Neural cell (in vitro differentiated cells): Measurements from ENCODE around the gene STARD13. TPM values are rescaled to one million over a fixed set of nuclear protein-coding genes. Genes with fewer than 3 reads are reported as not detected.

Experiments used
- H2AFZ ChIP-seq: fragments of 200-600, 300-800 bp; sonication (generic), shearing (Covaris generic); 2 replicates; pipeline ENCODE4 v1.6.0; 2014; ENCODE audit warnings: low read depth, mild to moderate bottlenecking, antibody characterized with exemption, low read length, moderate library complexity
- H3F3A ChIP-seq: fragments of 200-600 bp; shearing (Covaris generic); 2 replicates; pipeline ENCODE4 v1.6.1; 2016; ENCODE audit warnings: mild to moderate bottlenecking, moderate library complexity, mixed read lengths, antibody characterized with exemption, low read length; ENCODE audit not compliant: insufficient read depth, poor library complexity, severe bottlenecking
- H3K27ac ChIP-seq: fragments of 200-600, 300-800 bp; sonication (generic), shearing (Covaris generic); 2 replicates; pipeline ENCODE4 v1.5.1; 2014; ENCODE audit warnings: mild to moderate bottlenecking, low read length, moderate library complexity
- H3K27me3 ChIP-seq: fragments of 300-800, 200-600 bp; sonication (generic), shearing (Covaris generic); 2 replicates; pipeline ENCODE4 v1.6.0; 2014; ENCODE audit warnings: mild to moderate bottlenecking, low read depth, low read length, moderate library complexity; ENCODE audit not compliant: insufficient read depth
- H3K36me3 ChIP-seq: fragments of 300-800, 200-600 bp; sonication (generic), shearing (Covaris generic); 2 replicates; pipeline ENCODE4 v1.5.1; 2014; ENCODE audit warnings: mild to moderate bottlenecking, antibody characterized with exemption, low read length, moderate library complexity; ENCODE audit not compliant: insufficient read depth
- H3K4me2 ChIP-seq: fragments of 300-800, 200-600 bp; sonication (generic), shearing (Covaris generic); 2 replicates; pipeline ENCODE4 v1.6.0; 2014; ENCODE audit warnings: mild to moderate bottlenecking, low read length
- H3K4me3 ChIP-seq: fragments of 300-800, 200-600 bp; sonication (generic), shearing (Covaris generic); 2 replicates; pipeline ENCODE4 v1.5.1; 2014; ENCODE audit warnings: mild to moderate bottlenecking, low read length, moderate library complexity
- H3K79me2 ChIP-seq: fragments of 200-600 bp; shearing (Covaris generic); replicated peaks from 2 replicates; pipeline ENCODE4 v1.6.0; 2014; ENCODE audit warnings: mild to moderate bottlenecking, low read length, moderate library complexity; ENCODE audit not compliant: insufficient read depth
- H3K9ac ChIP-seq: fragments of 300-800, 200-600 bp; sonication (generic), shearing (Covaris generic); 2 replicates; pipeline ENCODE4 v1.6.1; 2016; ENCODE audit warnings: mild to moderate bottlenecking, low read length, mixed read lengths
- H3K9me2 ChIP-seq: fragments of 200-600 bp; shearing (Covaris generic); 2 replicates; pipeline ENCODE4 v1.6.1; 2016; ENCODE audit warnings: mild to moderate bottlenecking, low read length, mixed read lengths; ENCODE audit not compliant: insufficient read depth
- H3K9me3 ChIP-seq: fragments of 200-600, 300-800 bp; sonication (generic), shearing (Covaris generic); 2 replicates; pipeline ENCODE4 v1.6.1; 2016; ENCODE audit warnings: mild to moderate bottlenecking, mixed run types, low read length, moderate library complexity, mixed read lengths
- H4K20me1 ChIP-seq: fragments of 200-600 bp; shearing (Covaris generic); 2 replicates; pipeline ENCODE4 v1.6.1; 2016; ENCODE audit warnings: mild to moderate bottlenecking, mixed run types; ENCODE audit not compliant: insufficient read depth
- EP300 ChIP-seq: fragments of 450-650 bp; conservative IDR thresholded peaks from 2 replicates; pipeline ENCODE4 v1.6.1; 2014; ENCODE audit warnings: antibody characterized with exemption, mild to moderate bottlenecking, moderate library complexity; ENCODE audit not compliant: poor library complexity, severe bottlenecking
- EZH2 ChIP-seq: fragments of 200-600, 300-800 bp; shearing (Covaris generic), sonication (generic); IDR thresholded peaks from 2 replicates; pipeline ENCODE4 v1.6.1; 2014; ENCODE audit warnings: antibody characterized with exemption, low read length, borderline replicate concordance, mild to moderate bottlenecking; ENCODE audit not compliant: insufficient read depth, poor library complexity, severe bottlenecking
- MXI1 ChIP-seq: fragments of 450-650 bp; conservative IDR thresholded peaks from 2 replicates; pipeline ENCODE4 v1.6.1; 2014; ENCODE audit warnings: antibody characterized with exemption, mild to moderate bottlenecking; ENCODE audit not compliant: poor library complexity, severe bottlenecking
- POLR2AphosphoS5 ChIP-seq: IDR thresholded peaks from 2 replicates; pipeline ENCODE4 v1.6.1; 2012
- RAD21 ChIP-seq: fragments of 450-650 bp; conservative IDR thresholded peaks from 2 replicates; pipeline ENCODE4 v1.6.1; 2014; ENCODE audit warnings: antibody characterized with exemption, mild to moderate bottlenecking, moderate library complexity
- REST ChIP-seq: IDR thresholded peaks from 2 replicates; pipeline ENCODE4 v1.6.1; 2012; ENCODE audit warnings: borderline replicate concordance
- SMC3 ChIP-seq: fragments of 450-650 bp; conservative IDR thresholded peaks from 2 replicates; pipeline ENCODE4 v1.6.1; 2014; ENCODE audit warnings: antibody characterized with exemption, mild to moderate bottlenecking, moderate library complexity; ENCODE audit not compliant: poor library complexity
- TAF1 ChIP-seq: IDR thresholded peaks from 2 replicates; pipeline ENCODE4 v1.6.1; 2012; ENCODE audit warnings: low read depth
- polyA plus RNA-seq: library from polyadenylated mRNA; depleted of rRNA; stranded (reverse); fragments of >200 nt; gene quantifications from 2 replicates; pipeline ENCODE4 v1.2.3, GENCODE V29; 2014
- TF ChIP-seq, protein P1 (sequence below): fragments of 450-650 bp; IDR thresholded peaks from 2 replicates; pipeline ENCODE4 v1.5.1; 2014; ENCODE audit warnings: antibody characterized with exemption, mild to moderate bottlenecking, moderate library complexity; ENCODE audit not compliant: poor library complexity, severe bottlenecking

STARD13 gene
- polyA plus RNA-seq, 1 donor from 2014 or later, result 0.05 TPM

- Histone ChIP-seq H3K27ac (no peak overlapping the region), H3K79me2 (no peaks in the 10 kb centered on the region), H4K20me1 (no peaks in the 10 kb centered on the region)
Observed at GRCh38 chr13:33280279-33280905, 5.2 kb downstream of the STARD13 start.

GRCh38 chr13:33279414-33280278 lies 5.9 kb downstream of the STARD13 start:
- no peak overlapping the region for H2AFZ ChIP-seq
- no peak overlapping the region for H3K4me2 ChIP-seq
- H3K27ac ChIP-seq, result no peak overlapping the region
- H3K79me2 ChIP-seq, result no peaks in the 10 kb centered on the region
- no peak overlapping the region for H3K4me3 ChIP-seq
- H4K20me1 ChIP-seq, result no peaks in the 10 kb centered on the region
- no peak overlapping the region for H3K9ac ChIP-seq
- no peaks in the 10 kb centered on the region for H3K9me3 ChIP-seq
- H3K36me3 ChIP-seq, result no peaks in the 10 kb centered on the region
- no peaks in the 10 kb centered on the region for H3K27me3 ChIP-seq
- TF ChIP-seq EZH2 (no peak), REST (no peak)
- no peaks in the 10 kb centered on the region for H3F3A ChIP-seq
- H3K9me2 ChIP-seq, result no peaks in the 10 kb centered on the region

More at GRCh38 chr13:33280279-33280905, 5.2 kb downstream of the STARD13 start:
- TF ChIP-seq RAD21, result no peak
- TF ChIP-seq MXI1, result no peak
- TF ChIP-seq TAF1, result no peak
- TF ChIP-seq SMC3, result no peak
- TF ChIP-seq EZH2, result no peak
- TF ChIP-seq EP300, result no peak
- TF ChIP-seq REST, result no peak
- TF ChIP-seq, protein P1, sequence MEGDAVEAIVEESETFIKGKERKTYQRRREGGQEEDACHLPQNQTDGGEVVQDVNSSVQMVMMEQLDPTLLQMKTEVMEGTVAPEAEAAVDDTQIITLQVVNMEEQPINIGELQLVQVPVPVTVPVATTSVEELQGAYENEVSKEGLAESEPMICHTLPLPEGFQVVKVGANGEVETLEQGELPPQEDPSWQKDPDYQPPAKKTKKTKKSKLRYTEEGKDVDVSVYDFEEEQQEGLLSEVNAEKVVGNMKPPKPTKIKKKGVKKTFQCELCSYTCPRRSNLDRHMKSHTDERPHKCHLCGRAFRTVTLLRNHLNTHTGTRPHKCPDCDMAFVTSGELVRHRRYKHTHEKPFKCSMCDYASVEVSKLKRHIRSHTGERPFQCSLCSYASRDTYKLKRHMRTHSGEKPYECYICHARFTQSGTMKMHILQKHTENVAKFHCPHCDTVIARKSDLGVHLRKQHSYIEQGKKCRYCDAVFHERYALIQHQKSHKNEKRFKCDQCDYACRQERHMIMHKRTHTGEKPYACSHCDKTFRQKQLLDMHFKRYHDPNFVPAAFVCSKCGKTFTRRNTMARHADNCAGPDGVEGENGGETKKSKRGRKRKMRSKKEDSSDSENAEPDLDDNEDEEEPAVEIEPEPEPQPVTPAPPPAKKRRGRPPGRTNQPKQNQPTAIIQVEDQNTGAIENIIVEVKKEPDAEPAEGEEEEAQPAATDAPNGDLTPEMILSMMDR, result no peak
- TF ChIP-seq POLR2AphosphoS5, result no peak
- H3F3A ChIP-seq, result no peaks in the 10 kb centered on the region
- no peaks in the 10 kb centered on the region for H3K27me3 ChIP-seq
- H2AFZ ChIP-seq, result no peak overlapping the region
- no peaks in the 10 kb centered on the region for H3K9me2 ChIP-seq
- no peaks in the 10 kb centered on the region for H3K9me3 ChIP-seq
- no peak overlapping the region for H3K4me2 ChIP-seq
- H3K36me3 ChIP-seq, result no peaks in the 10 kb centered on the region
- no peak overlapping the region for H3K4me3 ChIP-seq
- no peak overlapping the region for H3K9ac ChIP-seq
